Colonic mucosa (tissue), 4 donors: ENCODE measurements around the gene FREY1. TPM values are rescaled to one million over a fixed set of nuclear protein-coding genes. Genes with fewer than 3 reads are reported as not detected.

Experiments
- DNase-seq: peaks from one replicate; pipeline ENCODE4 v3.0.0-alpha.2; 2020
- H3K27ac ChIP-seq: fragments of 200-600 bp; one replicate; pipeline ENCODE4 v1.8.0; 2021
- H3K27me3 ChIP-seq: fragments of 200-600 bp; one replicate; pipeline ENCODE4 v1.8.0; 2021
- H3K36me3 ChIP-seq: fragments of 200-600 bp; one replicate; pipeline ENCODE4 v1.8.0; 2021
- H3K4me1 ChIP-seq: fragments of 200-600 bp; one replicate; pipeline ENCODE4 v1.8.0; 2021; ENCODE audit warnings: mild to moderate bottlenecking
- H3K4me3 ChIP-seq: fragments of 200-600 bp; one replicate; pipeline ENCODE4 v1.8.0; 2021
- H3K9ac ChIP-seq, 2 donors: one replicate each; pipeline ENCODE4 v1.7.0; 2013; ENCODE audit warnings: control low read depth in 2 of 2, low read depth in 2 of 2, low read length in 2 of 2
- H3K9me3 ChIP-seq: fragments of 200-600 bp; one replicate; pipeline ENCODE4 v1.8.0; 2021
- CTCF ChIP-seq: fragments of 200-600 bp; IDR thresholded peaks from one replicate; pipeline ENCODE4 v1.8.0; 2022; ENCODE audit warnings: antibody characterized with exemption, mild to moderate bottlenecking
- intact Hi-C: fragments of 100-400 bp; cut with DNase I; formaldehyde crosslinking; loops from one replicate; pipeline ENCODE4 v1.14.1; 2022
- total RNA-seq, 2 donors: library from RNA; stranded (reverse); fragmentation: NEBNext Ultra II Directional in 1 of 2; extraction: Animal tissue kit (Norgen Biotek cat#: 25700) in 1 of 2; gene quantifications; one replicate each; pipeline ENCODE4 v1.2.1, GENCODE V29; 2021
- donor health status: healthy.
- donor health status: DM: no; HTN: no; CAD: no.
- donor health status: DM: no; HTN: no; CAD: no.

Gene FREY1
- total RNA-seq, 2 donors from 2014 or later, result 1.1 TPM; not detected in 1

GRCh38 chr11:45876401-45876800, 30.7 kb downstream of the FREY1 start:
- no peak for DNase-seq
- no peak overlapping the region for H3K4me3 ChIP-seq
- intact Hi-C loops, result loop anchor here (10.0 kb wide), 1 partner anchor 128 kb away; no protein-coding TSS in a partner anchor
- peaks cover 9% of the 10 kb centered on the region for H3K36me3 ChIP-seq
- H3K27ac ChIP-seq, result no peak overlapping the region
- no peaks in the 10 kb centered on the region for H3K9me3 ChIP-seq
- no peak for TF ChIP-seq CTCF
- no peak overlapping the region for H3K9ac ChIP-seq
- H3K27me3 ChIP-seq, result no peaks in the 10 kb centered on the region
- no peaks in the 10 kb centered on the region for H3K4me1 ChIP-seq

DNA sequence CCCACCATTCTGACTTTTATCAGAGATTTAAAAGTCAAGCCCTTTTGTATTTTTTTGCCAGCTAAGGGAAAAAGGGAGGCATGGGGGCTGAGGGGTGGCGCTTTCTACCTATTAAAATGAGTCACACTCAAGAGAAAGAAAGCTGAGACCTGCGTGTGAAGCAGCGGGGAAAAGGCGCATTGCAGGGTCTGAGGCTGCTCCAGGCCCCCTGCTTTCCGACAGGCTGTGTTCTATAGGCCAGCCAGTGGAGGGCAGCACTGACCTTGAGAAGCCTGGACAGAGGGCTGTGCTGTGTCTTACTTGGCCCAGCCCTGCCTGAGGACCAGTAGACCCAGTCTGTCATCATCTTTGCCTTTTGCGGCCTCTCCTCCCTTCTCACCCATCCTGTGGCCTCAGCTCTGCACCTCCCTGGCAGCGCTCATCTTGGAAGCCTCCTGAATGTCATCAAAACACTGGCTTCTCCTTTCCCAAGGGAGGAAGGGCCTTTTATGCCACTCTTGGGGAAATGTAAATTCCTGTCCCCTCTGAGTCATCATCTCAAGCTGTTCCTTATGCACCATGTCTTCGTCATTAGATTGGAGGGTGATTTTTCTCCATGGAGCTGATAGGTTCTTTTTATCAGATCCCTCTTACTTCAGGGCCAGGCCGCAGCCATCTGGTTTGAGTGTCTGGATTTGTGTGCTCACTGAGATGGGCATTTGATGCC, 34.3 kb downstream of the FREY1 start:
- Histone ChIP-seq H3K27ac (no peak overlapping the region), H3K9me3 (no peaks in the 10 kb centered on the region), H3K4me3 (no peak overlapping the region), H3K4me1 (no peaks in the 10 kb centered on the region), H3K27me3 (no peaks in the 10 kb centered on the region), H3K36me3 (peaks cover 34% of the 10 kb centered on the region), H3K9ac (no peak overlapping the region)
- no peak for DNase-seq
- intact Hi-C loops, result loop anchor here (10.0 kb wide), 1 partner anchor 132 kb away; no protein-coding TSS in a partner anchor
- TF ChIP-seq CTCF, result peak; percentile 54

GRCh38 chr11:45871638-45872037, 35.4 kb downstream of the FREY1 start:
- H3K27me3 ChIP-seq, result no peaks in the 10 kb centered on the region
- TF ChIP-seq CTCF, result no peak
- H3K36me3 ChIP-seq, result peaks cover 37% of the 10 kb centered on the region
- intact Hi-C loops, result loop anchor here (10.0 kb wide), 1 partner anchor 133 kb away; no protein-coding TSS in a partner anchor
- H3K4me3 ChIP-seq, result no peak overlapping the region
- no peaks in the 10 kb centered on the region for H3K9me3 ChIP-seq
- no peak overlapping the region for H3K27ac ChIP-seq
- H3K9ac ChIP-seq, result no peak overlapping the region
- H3K4me1 ChIP-seq, result no peaks in the 10 kb centered on the region
- no peak for DNase-seq

DNA sequence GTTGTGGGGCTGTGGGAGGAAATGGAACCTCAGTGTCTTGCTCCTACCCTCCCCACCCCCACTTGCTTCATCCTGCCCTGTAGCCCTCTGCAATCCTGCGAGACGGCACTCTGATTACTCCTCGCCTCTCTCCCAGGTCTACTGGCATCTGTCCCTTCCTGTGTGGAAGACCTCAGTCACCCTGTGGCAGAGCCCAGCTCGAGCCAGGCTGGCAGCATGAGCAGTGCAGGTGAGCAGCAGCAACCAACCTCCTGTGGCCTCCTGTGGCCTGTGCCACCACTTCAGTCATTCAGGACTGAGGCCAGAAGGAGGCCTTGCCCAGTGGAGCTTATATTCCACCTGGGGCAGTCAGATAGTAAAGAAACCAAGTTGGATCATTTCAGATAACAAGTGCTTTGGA, 36.4 kb downstream of the FREY1 start:
- H3K4me1 ChIP-seq, result no peaks in the 10 kb centered on the region
- H3K9me3 ChIP-seq, result no peaks in the 10 kb centered on the region
- DNase-seq, result no peak
- no peak for TF ChIP-seq CTCF
- H3K27ac ChIP-seq, result no peak overlapping the region
- no peaks in the 10 kb centered on the region for H3K27me3 ChIP-seq
- intact Hi-C loops, result loop anchor here (10.0 kb wide), 1 partner anchor 134 kb away; no protein-coding TSS in a partner anchor
- no peak overlapping the region for H3K9ac ChIP-seq
- peaks cover 41% of the 10 kb centered on the region for H3K36me3 ChIP-seq
- H3K4me3 ChIP-seq, result no peak overlapping the region

- TF ChIP-seq CTCF, result no peak
- Histone ChIP-seq H3K4me1 (no peaks in the 10 kb centered on the region), H3K9me3 (no peaks in the 10 kb centered on the region), H3K4me3 (no peak overlapping the region), H3K36me3 (peaks cover 41% of the 10 kb centered on the region), H3K27me3 (no peaks in the 10 kb centered on the region), H3K27ac (no peak overlapping the region), H3K9ac (no peak overlapping the region)
- no peak for DNase-seq
- intact Hi-C loops, result no loop called here
Measured at GRCh38 chr11:45869551-45869950, 37.5 kb downstream of the FREY1 start.
